ENCODE measurements around the gene TFPI.
A peak's percentile ranks its signal among the peaks of the same experiment; 100 is the strongest.

GRCh38 chr2:187453078-187453641, 101.1 kb downstream of the TFPI start:
- TF ChIP-seq CTCF (IDR thresholded peaks at IDR 0.05) = peak; percentile 13 to 29 (median 19)
- no peak for TF ChIP-seq POLR2A (IDR thresholded peaks at IDR 0.05)
